ENCODE results near the gene CROCC.

GRCh38 chr1:16957731-16958130 is 36.0 kb downstream of the CROCC start:
- no peak for TF ChIP-seq CTCF (conservative IDR thresholded peaks at IDR 0.05; ENCODE audit: low read length)
- no peak for TF ChIP-seq EZH2phosphoT487 (IDR thresholded peaks at IDR 0.05; ENCODE audit: borderline replicate concordance, low read depth, low read length)
